ENCODE results near the gene MYO7B. TPM values are rescaled to one million over a fixed set of nuclear protein-coding genes. Genes with fewer than 3 reads are reported as not detected.

Gene MYO7B
- total RNA-seq, 2 experiments from 2014 or later, result 3.3 TPM; not detected in 1

GRCh38 chr2:127673291-127674069 lies 138.0 kb downstream of the MYO7B start:
- Histone ChIP-seq H3K9me2 (ENCODE audit: insufficient read depth, low read length) (no peaks in the 10 kb centered on the region), H3K4me2 (ENCODE audit: low read length) (no peak overlapping the region), H3K4me1 (ENCODE audit: insufficient read depth, low read length, poor library complexity, severe bottlenecking) (no peaks in the 10 kb centered on the region), H2AFZ (ENCODE audit: low read length) (no peak overlapping the region), H4K20me1 (ENCODE audit: insufficient read depth, low read length) (no peaks in the 10 kb centered on the region), H3K4me3 (ENCODE audit: low read depth, low read length, poor library complexity, severe bottlenecking) (no peak overlapping the region), H3K27ac (ENCODE audit: low read depth, low read length, poor library complexity, severe bottlenecking) (no peak overlapping the region), H3K9me3 (ENCODE audit: low read length) (no peaks in the 10 kb centered on the region), H3K79me2 (ENCODE audit: insufficient read depth, low read depth, low read length) (no peaks in the 10 kb centered on the region), H3K36me3 (ENCODE audit: insufficient read depth, low read length) (no peaks in the 10 kb centered on the region)
- TF ChIP-seq EZH2phosphoT487 (IDR thresholded peaks at IDR 0.05; ENCODE audit: borderline replicate concordance, low read depth, low read length), result no peak
- TF ChIP-seq CTCF (conservative IDR thresholded peaks at IDR 0.05; ENCODE audit: low read length), result no peak
- no peak for DNase-seq (ENCODE audit: low spot score)
- POLR2A ChIA-PET, result no interaction called here
- CTCF ChIA-PET (ENCODE audit: unreplicated experiment), result no interaction called here
- intact Hi-C loops (cut with micrococcal nuclease; ENCODE audit: unreplicated experiment), result no loop called here
- BruUV-seq (replicated peaks), result no TSS peak

GRCh38 chr2:127674241-127675209 lies 139.0 kb downstream of the MYO7B start:
- Histone ChIP-seq H4K20me1 (ENCODE audit: insufficient read depth, low read length) (no peaks in the 10 kb centered on the region), H3K36me3 (ENCODE audit: insufficient read depth, low read length) (no peaks in the 10 kb centered on the region), H3K79me2 (ENCODE audit: insufficient read depth, low read depth, low read length) (no peaks in the 10 kb centered on the region), H3K4me3 (ENCODE audit: low read depth, low read length, poor library complexity, severe bottlenecking) (no peak overlapping the region), H2AFZ (ENCODE audit: low read length) (no peak overlapping the region), H3K4me1 (ENCODE audit: insufficient read depth, low read length, poor library complexity, severe bottlenecking) (no peaks in the 10 kb centered on the region), H3K9me3 (ENCODE audit: low read length) (no peaks in the 10 kb centered on the region), H3K27ac (ENCODE audit: low read depth, low read length, poor library complexity, severe bottlenecking) (no peak overlapping the region), H3K9me2 (ENCODE audit: insufficient read depth, low read length) (no peaks in the 10 kb centered on the region), H3K4me2 (ENCODE audit: low read length) (no peak overlapping the region)
- intact Hi-C loops (cut with micrococcal nuclease; ENCODE audit: unreplicated experiment), result no loop called here
- no peak for DNase-seq (ENCODE audit: low spot score)
- ChIA-PET POLR2A (interaction anchor here (0.6 kb wide), 1 partner anchor 654 kb away, joined by 3 read pairs; no protein-coding TSS in a partner anchor), CTCF (ENCODE audit: unreplicated experiment) (no interaction called here)
- no TSS peak for BruUV-seq (replicated peaks)
- TF ChIP-seq EZH2phosphoT487 (IDR thresholded peaks at IDR 0.05; ENCODE audit: borderline replicate concordance, low read depth, low read length), result no peak
- no peak for TF ChIP-seq CTCF (conservative IDR thresholded peaks at IDR 0.05; ENCODE audit: low read length)
